ENCODE results near the gene ROPN1. TPM values are rescaled to one million over a fixed set of nuclear protein-coding genes. Genes with fewer than 3 reads are reported as not detected.

The ROPN1 gene
- total RNA-seq, 1 donor from 2014 or later = not detected

DNA sequence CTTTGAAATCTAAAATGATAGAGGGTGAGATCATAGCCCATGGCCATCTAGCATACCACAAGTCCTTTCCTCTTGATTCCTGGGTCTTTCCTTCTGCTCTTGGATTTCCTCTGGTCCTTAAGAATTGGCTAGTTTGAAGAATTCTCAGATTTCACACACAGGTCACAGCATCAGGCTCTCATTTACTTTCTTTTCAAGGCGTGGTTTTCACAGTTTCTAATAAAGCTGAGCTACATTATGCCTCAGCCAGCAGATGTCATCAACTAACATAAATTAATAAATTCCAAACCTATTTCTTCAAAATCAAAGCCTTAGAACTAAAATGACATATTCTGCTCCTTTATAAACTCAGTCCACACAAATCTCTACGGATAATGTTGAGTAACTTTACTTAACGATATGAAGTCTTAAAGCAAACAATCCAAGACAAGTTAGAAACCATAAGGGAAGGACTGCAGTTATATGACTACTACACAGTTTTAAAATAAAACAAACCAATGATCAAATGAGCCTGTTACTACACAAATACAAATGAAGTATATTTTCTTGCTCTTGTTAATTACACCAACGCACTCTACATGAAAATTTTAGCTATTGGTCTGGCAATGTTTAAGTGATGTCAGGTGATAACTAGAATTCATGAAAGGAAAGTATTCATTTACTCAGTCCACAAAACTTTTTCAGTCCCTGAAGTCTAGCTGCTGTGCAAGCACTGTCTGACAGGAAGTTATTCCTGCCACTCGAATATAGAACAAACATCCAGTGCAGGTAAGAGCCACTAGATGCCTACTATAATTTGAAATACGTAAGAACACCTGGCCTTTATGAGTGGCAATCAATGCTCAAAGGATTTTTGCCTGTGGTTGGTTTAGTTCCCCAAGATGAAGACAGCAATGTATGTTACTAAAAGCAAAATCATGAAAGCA is 40.1 kb downstream of the ROPN1 start:
- Mint-ChIP-seq H3K4me3 (ENCODE audit: unreplicated experiment) (no peak overlapping the region), H3K9me3 (ENCODE audit: unreplicated experiment) (no peaks in the 10 kb centered on the region), H3K27me3 (ENCODE audit: unreplicated experiment) (no peaks in the 10 kb centered on the region), H3K27ac (ENCODE audit: unreplicated experiment) (no peak overlapping the region), H3K36me3 (ENCODE audit: low read depth, unreplicated experiment) (peaks cover 11% of the 10 kb centered on the region), H3K4me1 (ENCODE audit: unreplicated experiment) (no peaks in the 10 kb centered on the region)
- TF ChIP-seq, protein P1, sequence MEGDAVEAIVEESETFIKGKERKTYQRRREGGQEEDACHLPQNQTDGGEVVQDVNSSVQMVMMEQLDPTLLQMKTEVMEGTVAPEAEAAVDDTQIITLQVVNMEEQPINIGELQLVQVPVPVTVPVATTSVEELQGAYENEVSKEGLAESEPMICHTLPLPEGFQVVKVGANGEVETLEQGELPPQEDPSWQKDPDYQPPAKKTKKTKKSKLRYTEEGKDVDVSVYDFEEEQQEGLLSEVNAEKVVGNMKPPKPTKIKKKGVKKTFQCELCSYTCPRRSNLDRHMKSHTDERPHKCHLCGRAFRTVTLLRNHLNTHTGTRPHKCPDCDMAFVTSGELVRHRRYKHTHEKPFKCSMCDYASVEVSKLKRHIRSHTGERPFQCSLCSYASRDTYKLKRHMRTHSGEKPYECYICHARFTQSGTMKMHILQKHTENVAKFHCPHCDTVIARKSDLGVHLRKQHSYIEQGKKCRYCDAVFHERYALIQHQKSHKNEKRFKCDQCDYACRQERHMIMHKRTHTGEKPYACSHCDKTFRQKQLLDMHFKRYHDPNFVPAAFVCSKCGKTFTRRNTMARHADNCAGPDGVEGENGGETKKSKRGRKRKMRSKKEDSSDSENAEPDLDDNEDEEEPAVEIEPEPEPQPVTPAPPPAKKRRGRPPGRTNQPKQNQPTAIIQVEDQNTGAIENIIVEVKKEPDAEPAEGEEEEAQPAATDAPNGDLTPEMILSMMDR (IDR thresholded peaks at IDR 0.05; ENCODE audit: unreplicated experiment) = no peak
- DNase-seq (ENCODE audit: low spot score) = no peak

DNA sequence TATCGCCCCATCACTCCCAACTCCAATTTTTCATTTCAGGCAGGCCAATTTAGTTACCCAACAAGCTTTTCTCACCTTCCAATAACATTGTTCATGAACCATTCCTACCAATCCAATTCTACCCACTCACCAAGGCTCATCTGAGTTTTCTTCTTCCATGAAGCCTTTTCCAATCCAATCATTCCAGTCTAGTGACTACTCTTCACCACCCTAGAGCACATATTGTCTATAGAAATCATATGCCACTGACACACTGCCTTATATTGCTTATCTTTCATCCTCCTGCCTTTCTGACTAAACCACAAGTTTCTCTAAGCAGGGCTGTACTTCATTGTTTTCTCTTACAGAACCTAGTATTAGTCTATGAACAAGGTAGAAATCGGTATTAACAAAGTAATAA is 42.3 kb downstream of the ROPN1 start:
- Mint-ChIP-seq H3K4me1 (ENCODE audit: unreplicated experiment) (no peaks in the 10 kb centered on the region), H3K9me3 (ENCODE audit: unreplicated experiment) (no peaks in the 10 kb centered on the region), H3K36me3 (ENCODE audit: low read depth, unreplicated experiment) (peaks cover 12% of the 10 kb centered on the region), H3K27me3 (ENCODE audit: unreplicated experiment) (no peaks in the 10 kb centered on the region), H3K4me3 (ENCODE audit: unreplicated experiment) (no peak overlapping the region), H3K27ac (ENCODE audit: unreplicated experiment) (no peak overlapping the region)
- DNase-seq (ENCODE audit: low spot score) = no peak
- TF ChIP-seq, protein P1 (IDR thresholded peaks at IDR 0.05; ENCODE audit: unreplicated experiment) = no peak

DNA sequence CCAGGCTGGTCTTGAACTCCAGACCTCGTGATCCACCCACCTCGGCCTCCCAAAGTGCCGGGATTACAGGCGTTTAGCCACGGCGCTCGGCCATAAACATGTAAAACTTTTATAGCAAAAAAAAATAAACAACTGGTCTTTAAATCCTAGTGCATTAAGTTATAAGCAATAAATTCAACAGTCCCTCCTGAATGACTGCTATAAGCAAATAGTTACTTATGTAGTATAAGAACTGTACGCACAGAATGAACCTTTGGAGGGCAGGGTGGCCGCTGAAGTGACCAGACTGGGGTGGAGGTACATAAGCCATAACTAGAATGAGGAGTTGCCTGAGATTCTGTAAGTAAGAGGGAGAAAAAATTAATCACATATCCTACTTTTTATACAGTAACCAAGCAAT is 43.5 kb downstream of the ROPN1 start:
- Mint-ChIP-seq H3K9me3 (ENCODE audit: unreplicated experiment) (no peaks in the 10 kb centered on the region), H3K4me1 (ENCODE audit: unreplicated experiment) (no peaks in the 10 kb centered on the region), H3K27ac (ENCODE audit: unreplicated experiment) (no peak overlapping the region), H3K36me3 (ENCODE audit: low read depth, unreplicated experiment) (peaks cover 21% of the 10 kb centered on the region), H3K4me3 (ENCODE audit: unreplicated experiment) (no peak overlapping the region), H3K27me3 (ENCODE audit: unreplicated experiment) (no peaks in the 10 kb centered on the region)
- TF ChIP-seq, protein P1 (IDR thresholded peaks at IDR 0.05; ENCODE audit: unreplicated experiment) = no peak
- DNase-seq (ENCODE audit: low spot score) = no peak

DNA sequence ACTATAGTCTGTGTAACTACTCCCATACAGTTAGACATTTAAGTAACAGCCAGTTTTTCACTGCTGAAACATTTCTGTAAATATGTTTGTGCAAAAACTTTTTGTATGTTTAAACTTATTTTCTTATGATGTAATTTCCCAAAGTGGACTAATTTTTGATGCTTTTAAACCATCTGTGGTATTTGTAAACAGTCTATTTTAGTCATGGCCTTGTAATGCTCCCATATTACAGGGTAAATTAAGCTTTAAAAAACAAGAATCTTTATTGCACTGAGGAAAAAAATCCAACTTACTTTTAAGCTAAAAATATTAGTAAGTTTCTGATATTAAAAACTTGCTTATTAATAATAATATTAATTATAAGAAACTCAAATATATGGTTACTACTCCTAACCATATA is 44.4 kb downstream of the ROPN1 start:
- TF ChIP-seq, protein P1 (IDR thresholded peaks at IDR 0.05; ENCODE audit: unreplicated experiment) = no peak
- H3K4me3 Mint-ChIP-seq (ENCODE audit: unreplicated experiment) = no peak overlapping the region
- no peak overlapping the region for H3K27ac Mint-ChIP-seq (ENCODE audit: unreplicated experiment)
- H3K36me3 Mint-ChIP-seq (ENCODE audit: low read depth, unreplicated experiment) = peaks cover 12% of the 10 kb centered on the region
- no peaks in the 10 kb centered on the region for H3K27me3 Mint-ChIP-seq (ENCODE audit: unreplicated experiment)
- DNase-seq (ENCODE audit: low spot score) = no peak
- H3K4me1 Mint-ChIP-seq (ENCODE audit: unreplicated experiment) = no peaks in the 10 kb centered on the region
- no peaks in the 10 kb centered on the region for H3K9me3 Mint-ChIP-seq (ENCODE audit: unreplicated experiment)

DNA sequence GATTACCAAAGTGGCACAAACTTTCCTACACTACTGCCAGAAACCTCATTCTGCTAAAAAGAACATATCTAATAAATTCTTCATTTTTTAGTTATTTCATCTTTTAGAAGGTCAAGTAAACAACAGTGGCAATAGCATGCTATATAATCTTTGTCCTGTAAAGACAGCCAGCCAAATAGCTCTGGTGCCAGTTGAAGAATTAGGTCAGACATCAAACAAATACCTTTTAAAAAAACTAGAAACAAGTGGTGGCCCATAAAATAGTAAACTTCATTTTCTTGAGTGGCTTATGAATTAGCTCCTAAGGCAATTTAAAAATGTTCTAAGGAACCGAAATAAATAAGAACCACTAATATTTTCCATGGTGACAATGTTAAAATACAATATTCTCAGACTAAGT is 50.4 kb downstream of the ROPN1 start:
- H3K36me3 Mint-ChIP-seq (ENCODE audit: low read depth, unreplicated experiment) = peaks cover 9% of the 10 kb centered on the region
- H3K4me3 Mint-ChIP-seq (ENCODE audit: unreplicated experiment) = no peak overlapping the region

More for the DNA sequence above, 50.4 kb downstream of the ROPN1 start:
- TF ChIP-seq, protein P1 (IDR thresholded peaks at IDR 0.05; ENCODE audit: unreplicated experiment) = no peak
- Mint-ChIP-seq H3K4me1 (ENCODE audit: unreplicated experiment) (no peaks in the 10 kb centered on the region), H3K9me3 (ENCODE audit: unreplicated experiment) (no peaks in the 10 kb centered on the region), H3K27me3 (ENCODE audit: unreplicated experiment) (no peaks in the 10 kb centered on the region), H3K27ac (ENCODE audit: unreplicated experiment) (no peak overlapping the region)
- DNase-seq (ENCODE audit: low spot score) = no peak
